SK-MEL-5 (cell line): ENCODE measurements around the gene PTDSS2. TPM values are rescaled to one million over a fixed set of nuclear protein-coding genes. Genes with fewer than 3 reads are reported as not detected.
"Not testable (repeated sequence)": the region's sequence is repeated elsewhere in the genome, so short reads cannot be mapped to it uniquely, and the experiment has no call there.

Experiments used
- DNase-seq: peaks from one replicate; pipeline ENCODE4 v3.0.0-alpha.2; 2016; ENCODE audit warnings: low read depth, low spot score
- in situ Hi-C: cut with HindIII; loops from 2 replicates; pipeline ENCODE4 v1.10.0; 2016; ENCODE audit warnings: low sequenced_read_pairs, high pct_unique_total_duplicates, low pct_unique_long_range_greater_than_20kb
- total RNA-seq: library from RNA; depleted of rRNA; stranded (reverse); fragments of >200 nt; shearing (Covaris generic); gene quantifications from 2 replicates; pipeline ENCODE4 v1.2.3, GENCODE V29; 2014

PTDSS2 gene
- total RNA-seq, 1 experiment from 2014 or later, result 41.7 TPM

DNA sequence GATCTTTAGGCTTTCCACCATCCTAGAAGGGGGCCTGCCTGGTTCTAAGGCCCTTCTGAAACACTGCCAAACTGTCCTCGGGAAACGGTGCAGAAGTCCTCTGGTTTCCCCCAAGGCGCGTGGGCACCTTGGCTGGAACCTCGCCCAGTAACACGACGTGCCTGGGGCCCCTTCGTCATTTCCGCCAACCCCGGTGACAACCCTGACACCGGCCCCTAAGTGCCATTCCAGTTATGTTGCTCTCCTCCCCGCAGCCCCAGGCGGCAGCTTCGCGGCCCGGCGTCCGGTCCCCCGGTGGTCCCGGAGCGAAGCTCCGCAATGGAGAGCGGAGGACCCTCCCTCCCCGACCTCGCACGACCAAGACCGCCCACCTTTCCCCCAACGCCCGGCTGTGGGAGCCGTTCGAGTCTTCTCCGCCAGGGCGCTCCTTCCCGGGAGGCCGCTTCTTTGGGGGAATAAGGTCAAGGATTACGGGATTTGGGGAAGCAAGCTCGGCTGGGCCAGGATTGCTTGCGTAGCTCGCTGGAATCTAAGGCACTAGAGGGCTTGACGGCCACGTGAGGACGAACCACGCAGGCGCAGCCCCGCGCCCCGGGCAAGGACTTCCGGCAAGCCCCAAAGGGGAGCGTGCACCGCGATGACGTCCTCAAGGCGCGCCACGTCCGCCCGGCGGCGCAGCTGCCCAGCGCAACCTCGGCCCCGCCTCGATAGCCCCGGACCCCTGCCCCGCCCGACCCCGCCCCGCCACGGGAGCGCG is 56.3 kb downstream of the PTDSS2 start:
- DNase-seq, result peak; percentile 95
- in situ Hi-C loops, result no loop called here

- in situ Hi-C loops, result no loop called here
- peak; percentile 94 for DNase-seq
Measured at GRCh38 chr11:506995-507726, 57.1 kb downstream of the PTDSS2 start, which contains the start of gene RNH1. TSS of gene RNH1 (minus strand) at chr11:507242. CDS start at chr11:502162, 5,080 bp downstream.

DNA sequence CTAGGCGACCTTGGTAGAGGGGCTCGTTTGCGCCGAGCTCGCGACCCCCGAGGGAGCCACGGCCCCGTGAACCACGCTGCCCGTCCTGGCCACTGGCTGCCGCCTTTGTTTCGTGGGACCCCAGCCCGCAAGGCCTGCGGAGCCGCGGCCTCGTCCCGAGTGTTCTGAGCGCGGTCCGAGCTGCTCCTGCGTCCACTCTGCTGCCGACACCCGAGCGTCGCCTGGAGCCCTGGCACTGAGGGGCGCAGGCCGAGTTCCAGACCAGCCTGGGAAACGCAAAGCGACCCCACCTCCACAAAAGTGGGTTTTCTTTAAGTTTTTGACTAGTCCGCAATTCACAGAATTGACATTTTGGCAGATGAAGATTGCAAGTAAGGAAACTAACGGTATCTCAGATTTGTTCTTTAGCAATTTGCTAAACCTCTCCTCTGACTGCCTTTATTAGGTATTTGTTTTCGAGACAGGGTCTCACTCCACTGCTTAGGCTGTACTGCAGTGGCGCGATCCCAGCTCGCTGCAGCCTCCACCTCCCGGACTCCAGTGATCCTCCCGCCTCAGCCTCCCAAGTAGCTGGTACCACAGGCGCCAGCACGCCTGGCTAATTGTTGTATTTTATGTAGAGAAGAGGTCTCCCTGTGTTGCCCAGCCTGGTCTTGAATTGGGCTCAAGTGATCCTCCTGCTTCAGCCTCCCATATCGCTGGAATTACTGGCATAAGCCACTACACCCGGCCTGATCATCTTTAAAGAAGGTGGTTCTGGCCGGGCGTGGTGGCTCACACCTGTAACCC is 57.8 kb downstream of the PTDSS2 start:
- DNase-seq, result no peak
- in situ Hi-C loops, result no loop called here

- no peak for DNase-seq
- in situ Hi-C loops, result no loop called here
Measured at GRCh38 chr11:508956-509355, 58.9 kb downstream of the PTDSS2 start.

GRCh38 chr11:512761-513595 is 62.9 kb downstream of the PTDSS2 start:
- in situ Hi-C loops, result no loop called here
- DNase-seq, result no peak

GRCh38 chr11:514606-515005 is 64.5 kb downstream of the PTDSS2 start:
- in situ Hi-C loops, result no loop called here
- DNase-seq, result no peak

- no peak for DNase-seq
- in situ Hi-C loops, result no loop called here
Measured at GRCh38 chr11:515131-515530, 65.1 kb downstream of the PTDSS2 start.

GRCh38 chr11:516400-516799 is 66.3 kb downstream of the PTDSS2 start:
- DNase-seq, result no peak
- in situ Hi-C loops, result no loop called here

DNA sequence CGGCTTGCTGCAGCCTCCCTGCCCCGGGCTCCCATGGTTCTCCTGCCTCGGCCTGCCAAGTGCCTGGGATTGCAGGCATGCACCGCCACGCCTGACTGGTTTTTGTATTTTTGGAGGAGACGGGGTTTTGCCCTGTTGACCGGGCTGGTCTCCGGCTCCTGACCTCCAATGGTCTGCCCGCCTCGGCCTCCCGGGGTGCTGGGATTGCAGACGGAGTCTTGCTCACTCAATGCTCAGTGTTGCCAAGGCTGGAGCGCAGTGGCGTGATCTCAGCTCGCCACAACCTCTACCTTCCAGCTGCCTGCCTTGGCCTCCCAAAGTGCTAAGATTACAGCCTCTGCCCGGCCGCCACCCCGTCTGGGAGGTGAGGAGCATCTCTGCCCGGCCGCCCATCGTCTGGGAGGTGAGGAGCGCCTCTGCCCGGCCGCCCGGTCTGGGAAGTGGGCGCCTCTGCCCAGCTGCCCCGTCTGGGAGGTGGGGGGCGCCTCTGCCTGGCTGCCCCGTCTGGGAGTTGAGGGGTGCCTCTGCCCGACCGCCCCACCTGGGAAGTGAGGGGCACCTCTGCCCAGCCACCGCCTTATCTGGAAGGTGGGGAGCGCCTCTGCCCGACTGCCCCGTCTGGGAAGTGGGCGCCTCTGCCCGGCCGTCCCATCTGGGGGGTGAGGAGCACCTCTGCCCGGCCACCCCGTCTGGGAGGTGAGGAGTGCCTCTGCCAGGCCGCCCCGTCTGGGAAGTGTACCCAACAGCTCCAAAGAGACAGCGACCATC is 67.0 kb downstream of the PTDSS2 start:
- DNase-seq, result not testable (repeated sequence)

GRCh38 chr11:518463-519202 is 68.6 kb downstream of the PTDSS2 start:
- peak; percentile 88 for DNase-seq
- in situ Hi-C loops, result no loop called here

More for the DNA sequence above, 67.0 kb downstream of the PTDSS2 start:
- in situ Hi-C loops, result not testable (repeated sequence)

DNA sequence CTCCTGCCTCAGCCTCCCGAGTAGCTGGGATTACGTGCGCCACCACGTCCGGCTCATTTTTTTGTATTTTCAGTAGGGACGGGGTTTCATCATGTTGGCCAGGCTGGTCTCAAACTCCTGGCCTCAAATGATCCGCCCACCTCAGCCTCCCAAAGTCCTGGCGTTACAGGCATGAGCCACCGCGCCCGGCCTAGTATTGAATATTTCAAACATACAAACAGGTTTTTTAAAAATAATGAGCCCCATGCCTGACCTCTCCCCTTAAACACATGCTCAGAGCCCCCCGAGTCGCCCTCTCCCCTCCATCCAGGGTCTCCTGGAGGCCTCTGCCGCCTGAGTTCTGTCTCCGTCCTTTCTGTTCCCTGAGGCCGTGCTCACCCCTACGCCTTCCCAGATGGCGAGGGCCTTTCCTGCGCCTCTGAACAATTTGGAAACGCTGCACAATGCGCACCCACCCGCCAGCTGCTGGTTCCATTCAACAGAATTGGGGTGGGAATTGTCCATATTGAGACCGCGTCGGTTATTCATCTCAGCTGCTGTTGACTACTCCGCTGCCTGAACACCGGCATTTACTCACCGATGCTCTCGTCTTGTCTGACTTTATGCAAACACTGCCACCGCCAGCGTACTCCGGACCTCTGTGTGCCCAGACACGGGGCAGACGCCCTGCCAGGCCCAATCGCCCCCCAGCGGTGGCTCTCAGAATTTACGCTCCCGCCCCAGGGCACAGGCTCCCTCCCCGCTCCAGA is 70.5 kb downstream of the PTDSS2 start:
- DNase-seq, result no peak
- in situ Hi-C loops, result no loop called here

DNA sequence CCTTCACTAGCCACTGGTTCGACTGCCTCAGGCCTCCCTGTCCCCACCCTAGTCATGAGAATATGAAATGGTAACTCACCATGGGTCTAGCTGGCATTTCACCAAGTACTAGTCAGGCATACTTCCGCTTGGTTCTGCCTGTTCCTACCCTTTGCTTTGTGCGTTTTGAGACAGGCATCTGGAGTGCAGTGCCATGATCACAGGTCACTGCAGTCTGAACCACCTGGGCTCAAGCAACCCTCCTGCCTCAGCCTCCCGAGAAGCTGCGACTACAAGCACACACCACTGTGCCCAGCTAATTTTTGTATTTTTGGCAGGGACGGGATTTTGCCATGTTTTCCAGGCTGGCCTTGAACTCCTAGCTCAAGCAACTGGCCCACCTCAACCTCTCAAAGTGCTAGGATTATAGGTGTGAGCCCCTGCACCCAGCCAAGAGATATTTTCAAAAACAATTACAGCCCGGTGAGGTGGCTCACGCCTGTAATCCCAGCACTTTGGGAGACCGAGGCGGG is 71.2 kb downstream of the PTDSS2 start:
- DNase-seq, result peak; percentile 22
- in situ Hi-C loops, result no loop called here

- in situ Hi-C loops, result no loop called here
- DNase-seq, result no peak
Measured at GRCh38 chr11:526192-526591, 76.1 kb downstream of the PTDSS2 start.

DNA sequence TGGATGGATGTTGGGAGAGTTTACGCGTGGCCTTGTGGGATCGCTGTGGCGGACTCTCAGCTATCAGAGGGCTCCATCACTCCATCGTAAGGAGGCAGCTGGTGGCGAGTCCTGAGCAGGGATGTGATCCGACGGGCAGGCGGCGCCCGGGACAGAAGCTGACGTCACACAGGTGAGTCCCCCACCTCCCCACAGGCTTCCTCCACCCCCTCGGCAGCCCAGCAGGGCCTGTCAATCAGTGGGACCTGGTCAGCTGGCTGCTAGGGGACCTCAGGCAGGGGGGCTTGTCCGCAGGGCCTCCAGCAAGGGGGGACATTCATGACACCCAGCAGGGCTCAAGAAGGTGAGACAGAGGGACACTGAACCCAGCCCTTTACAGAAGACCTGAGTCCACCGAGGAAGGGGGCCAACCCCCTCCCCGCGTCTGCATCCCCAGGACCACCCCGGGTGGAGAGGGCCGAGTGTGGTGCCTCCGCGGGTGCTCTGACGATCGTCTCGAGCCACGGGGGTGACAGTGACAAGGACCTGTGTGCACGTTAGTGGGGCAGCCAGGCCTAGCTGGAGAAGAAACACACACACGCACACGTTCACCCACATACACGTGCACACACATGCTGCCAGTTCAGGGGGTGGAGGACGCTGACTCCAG is 78.2 kb downstream of the PTDSS2 start:
- no peak for DNase-seq
- in situ Hi-C loops, result no loop called here
